Endothelial cell (in vitro differentiated cells): Measurements from ENCODE around the gene POLR1H. TPM values are rescaled to one million over a fixed set of nuclear protein-coding genes. Genes with fewer than 3 reads are reported as not detected.

ENCODE experiments used
- DNase-seq: peaks from one replicate; pipeline ENCODE4 v3.0.0; 2021; ENCODE audit warnings: low spot score
- H3K27ac Mint-ChIP-seq: one replicate; pipeline ENCODE4 v1.8.0; 2021; ENCODE audit warnings: mixed read lengths, inconsistent platforms; ENCODE audit not compliant: unreplicated experiment
- H3K27me3 Mint-ChIP-seq: one replicate; pipeline ENCODE4 v1.8.0; 2021; ENCODE audit warnings: mild to moderate bottlenecking, moderate library complexity, mixed read lengths, inconsistent platforms; ENCODE audit not compliant: unreplicated experiment
- H3K36me3 Mint-ChIP-seq: one replicate; pipeline ENCODE4 v1.8.0; 2021; ENCODE audit warnings: mild to moderate bottlenecking, low read depth, mixed read lengths, inconsistent platforms; ENCODE audit not compliant: unreplicated experiment
- H3K4me1 Mint-ChIP-seq: one replicate; pipeline ENCODE4 v1.8.0; 2021; ENCODE audit warnings: mild to moderate bottlenecking, mixed read lengths, inconsistent platforms; ENCODE audit not compliant: unreplicated experiment
- H3K4me3 Mint-ChIP-seq: one replicate; pipeline ENCODE4 v1.8.0; 2021; ENCODE audit warnings: mild to moderate bottlenecking, mixed read lengths, inconsistent platforms; ENCODE audit not compliant: unreplicated experiment
- H3K9me3 Mint-ChIP-seq: one replicate; pipeline ENCODE4 v1.8.0; 2021; ENCODE audit warnings: mixed read lengths, inconsistent platforms; ENCODE audit not compliant: unreplicated experiment
- CTCF ChIP-seq: fragments of 200-600 bp; sonication (generic); IDR thresholded peaks from one replicate; pipeline ENCODE4 v1.5.0; 2021; ENCODE audit warnings: antibody characterized with exemption; ENCODE audit not compliant: unreplicated experiment
- total RNA-seq: library from RNA; stranded (reverse); fragmentation: NEBNext Ultra II Directional; extraction: Animal tissue kit (Norgen Biotek cat#: 25700); gene quantifications from one replicate; pipeline ENCODE4 v1.2.1, GENCODE V29; 2021; ENCODE audit not compliant: unreplicated experiment

The POLR1H gene
- total RNA-seq, 1 donor from 2014 or later = 39.0 TPM

GRCh38 chr6:30073489-30074235 is 12.6 kb downstream of the POLR1H start:
- Mint-ChIP-seq H3K27ac (peak overlapping the region; percentile 20), H3K27me3 (peaks cover 35% of the 10 kb centered on the region), H3K4me1 (peaks cover 38% of the 10 kb centered on the region), H3K9me3 (no peaks in the 10 kb centered on the region), H3K36me3 (peaks cover 25% of the 10 kb centered on the region), H3K4me3 (peak overlapping the region; percentile 65)
- no peak for TF ChIP-seq CTCF
- DNase-seq = no peak

- TF ChIP-seq CTCF = no peak
- Mint-ChIP-seq H3K4me1 (peaks cover 38% of the 10 kb centered on the region), H3K9me3 (no peaks in the 10 kb centered on the region), H3K27ac (no peak overlapping the region), H3K4me3 (peak overlapping the region; percentile 81), H3K36me3 (peaks cover 22% of the 10 kb centered on the region), H3K27me3 (peaks cover 35% of the 10 kb centered on the region)
- no peak for DNase-seq
Observed at GRCh38 chr6:30074331-30075093, 13.4 kb downstream of the POLR1H start.

- no peak for DNase-seq
- H3K9me3 Mint-ChIP-seq = no peaks in the 10 kb centered on the region
Observed at GRCh38 chr6:30075094-30075789, 14.2 kb downstream of the POLR1H start, which contains the start of gene RNF39. TSS of gene RNF39 (minus strand) at chr6:30075769. CDS start at chr6:30075585, 184 bp downstream.

GRCh38 chr6:30075790-30076732 is 15.0 kb downstream of the POLR1H start:
- Mint-ChIP-seq H3K4me1 (peaks cover 31% of the 10 kb centered on the region), H3K27me3 (peaks cover 36% of the 10 kb centered on the region), H3K4me3 (peak overlapping the region; percentile 84), H3K9me3 (no peaks in the 10 kb centered on the region), H3K36me3 (peaks cover 13% of the 10 kb centered on the region), H3K27ac (no peak overlapping the region)
- no peak for DNase-seq
- peak; percentile 50 for TF ChIP-seq CTCF

More at GRCh38 chr6:30075094-30075789, 14.2 kb downstream of the POLR1H start, which contains the start of gene RNF39:
- no peak for TF ChIP-seq CTCF
- Mint-ChIP-seq H3K36me3 (peaks cover 15% of the 10 kb centered on the region), H3K4me3 (peak within 1 kb of the TSS; percentile 84), H3K27me3 (peaks cover 35% of the 10 kb centered on the region), H3K4me1 (peaks cover 37% of the 10 kb centered on the region), H3K27ac (no peak within 1 kb of the TSS)
